Stimulated activated CD4-positive, alpha-beta T cell treated with anti-CD3 and anti-CD28 coated beads, Interleukin-1b, Interleukin-23, amount 100 ng/mL, for 1 hour (primary cell): ENCODE measurements around the gene CDH12.
"Not testable (repeated sequence)": the region's sequence is repeated elsewhere in the genome, so short reads cannot be mapped to it uniquely, and the experiment has no call there.

Source experiments
- DNase-seq, 2 donors: peaks; one replicate each; pipeline ENCODE4 v3.0.0-alpha.2; 2020; ENCODE audit warnings: low read depth in 2 of 2

The CDH12 gene

GRCh38 chr5:22156953-22157352 lies 696.2 kb downstream of the CDH12 start:
- not testable (repeated sequence) for DNase-seq

- not testable (repeated sequence) for DNase-seq
Observed at GRCh38 chr5:22154779-22155178, 698.4 kb downstream of the CDH12 start.

GRCh38 chr5:22151801-22152200 lies 701.3 kb downstream of the CDH12 start:
- not testable (repeated sequence) for DNase-seq

GRCh38 chr5:22140418-22140817 lies 712.7 kb downstream of the CDH12 start:
- DNase-seq = not testable (repeated sequence)

GRCh38 chr5:22139662-22140300 lies 713.4 kb downstream of the CDH12 start:
- not testable (repeated sequence) for DNase-seq

- no peak for DNase-seq
Observed at GRCh38 chr5:22111320-22111719, 741.8 kb downstream of the CDH12 start.

- no peak for DNase-seq
Observed at GRCh38 chr5:22109315-22109714, 743.8 kb downstream of the CDH12 start.

GRCh38 chr5:22108545-22108944 lies 744.6 kb downstream of the CDH12 start:
- no peak for DNase-seq

GRCh38 chr5:22102823-22103359 lies 750.3 kb downstream of the CDH12 start:
- no peak for DNase-seq

GRCh38 chr5:22088517-22088916 lies 764.6 kb downstream of the CDH12 start:
- DNase-seq = no peak

GRCh38 chr5:22079566-22079965 lies 773.6 kb downstream of the CDH12 start:
- no peak for DNase-seq

GRCh38 chr5:22079002-22079401 lies 774.1 kb downstream of the CDH12 start:
- no peak for DNase-seq

GRCh38 chr5:22076586-22076985 lies 776.6 kb downstream of the CDH12 start:
- no peak for DNase-seq

- no peak for DNase-seq
Observed at GRCh38 chr5:22070186-22070728, 782.9 kb downstream of the CDH12 start.

GRCh38 chr5:22063717-22064116 lies 789.4 kb downstream of the CDH12 start:
- DNase-seq = no peak

- no peak for DNase-seq
Observed at GRCh38 chr5:22058620-22059019, 794.5 kb downstream of the CDH12 start.

GRCh38 chr5:22057012-22057411 lies 796.1 kb downstream of the CDH12 start:
- no peak for DNase-seq

GRCh38 chr5:22056601-22057000 lies 796.5 kb downstream of the CDH12 start:
- no peak for DNase-seq

GRCh38 chr5:22053195-22053594 lies 799.9 kb downstream of the CDH12 start:
- DNase-seq = no peak

- no peak for DNase-seq
Observed at GRCh38 chr5:22051881-22052280, 801.3 kb downstream of the CDH12 start.

GRCh38 chr5:22050931-22051330 lies 802.2 kb downstream of the CDH12 start:
- no peak for DNase-seq

GRCh38 chr5:22044229-22044628 lies 808.9 kb downstream of the CDH12 start:
- DNase-seq = no peak

- DNase-seq = no peak
Observed at GRCh38 chr5:22036061-22036460, 817.1 kb downstream of the CDH12 start.

GRCh38 chr5:22033066-22033465 lies 820.1 kb downstream of the CDH12 start:
- DNase-seq = no peak
